Left hindlimb (tissue), 1 donor: ENCODE data around the gene CRTAC1.

Experiments used
- DNase-seq: peaks from one replicate; pipeline ENCODE4 v3.0.0-alpha.2; 2018

Gene CRTAC1

GRCh38 chr10:97892506-97892905 is 137.9 kb downstream of the CRTAC1 start:
- DNase-seq: no peak

GRCh38 chr10:97891497-97892167 is 138.8 kb downstream of the CRTAC1 start:
- no peak for DNase-seq

- no peak for DNase-seq
Measured at GRCh38 chr10:97889461-97890265, 140.8 kb downstream of the CRTAC1 start.

- DNase-seq: no peak
Measured at GRCh38 chr10:97888641-97889262, 141.7 kb downstream of the CRTAC1 start.

- no peak for DNase-seq
Measured at GRCh38 chr10:97888134-97888533, 142.3 kb downstream of the CRTAC1 start.

GRCh38 chr10:97887399-97887798 is 143.0 kb downstream of the CRTAC1 start:
- no peak for DNase-seq

GRCh38 chr10:97886286-97886685 is 144.1 kb downstream of the CRTAC1 start:
- no peak for DNase-seq

GRCh38 chr10:97883092-97883485 is 147.3 kb downstream of the CRTAC1 start:
- no peak for DNase-seq

GRCh38 chr10:97882142-97883091 is 148.0 kb downstream of the CRTAC1 start:
- no peak for DNase-seq

- DNase-seq: no peak
Measured at GRCh38 chr10:97880109-97880508, 150.3 kb downstream of the CRTAC1 start.

GRCh38 chr10:97879241-97879640 is 151.2 kb downstream of the CRTAC1 start:
- no peak for DNase-seq

- DNase-seq: no peak
Measured at GRCh38 chr10:97876402-97876801, 154.0 kb downstream of the CRTAC1 start.

GRCh38 chr10:97875391-97875790 is 155.0 kb downstream of the CRTAC1 start:
- DNase-seq: no peak

- no peak for DNase-seq
Measured at GRCh38 chr10:97874332-97874731, 156.1 kb downstream of the CRTAC1 start.

- DNase-seq: no peak
Measured at GRCh38 chr10:97873569-97873968, 156.9 kb downstream of the CRTAC1 start.

- DNase-seq: no peak
Measured at GRCh38 chr10:97870990-97871389, 159.4 kb downstream of the CRTAC1 start.

GRCh38 chr10:97869091-97870042 is 161.1 kb downstream of the CRTAC1 start:
- DNase-seq: peak; percentile 76

GRCh38 chr10:97868134-97868685 is 162.2 kb downstream of the CRTAC1 start:
- DNase-seq: no peak

- no peak for DNase-seq
Measured at GRCh38 chr10:97867220-97867800, 163.1 kb downstream of the CRTAC1 start.

GRCh38 chr10:97866524-97867219 is 163.7 kb downstream of the CRTAC1 start:
- no peak for DNase-seq
